Prostate gland (tissue), 2 donors: ENCODE results near the gene GRIK3.

ENCODE experiments used
- POLR2A ChIP-seq: fragments of 450-650 bp; IDR thresholded peaks from one replicate; pipeline ENCODE4 v1.6.1; 2016; ENCODE audit warnings: antibody characterized with exemption, mild to moderate bottlenecking
- POLR2AphosphoS5 ChIP-seq: sonication (generic); formaldehyde crosslinking; IDR thresholded peaks from one replicate; pipeline ENCODE4 v1.6.1; 2017; ENCODE audit warnings: antibody characterized with exemption
- TF ChIP-seq, protein P1 (sequence below), 4 experiments: fragments of 200-600 bp in 2 of 4; fragments of 450-650 bp in 2 of 4; sonication (generic) in 2 of 4; IDR thresholded peaks; 1 replicate in 3 of 4; 2 replicates in 1 of 4; pipeline ENCODE4 v1.5.1; 2016 to 2019; ENCODE audit warnings: antibody characterized with exemption in 4 of 4, mild to moderate bottlenecking in 2 of 4, moderate library complexity in 2 of 4

DNA sequence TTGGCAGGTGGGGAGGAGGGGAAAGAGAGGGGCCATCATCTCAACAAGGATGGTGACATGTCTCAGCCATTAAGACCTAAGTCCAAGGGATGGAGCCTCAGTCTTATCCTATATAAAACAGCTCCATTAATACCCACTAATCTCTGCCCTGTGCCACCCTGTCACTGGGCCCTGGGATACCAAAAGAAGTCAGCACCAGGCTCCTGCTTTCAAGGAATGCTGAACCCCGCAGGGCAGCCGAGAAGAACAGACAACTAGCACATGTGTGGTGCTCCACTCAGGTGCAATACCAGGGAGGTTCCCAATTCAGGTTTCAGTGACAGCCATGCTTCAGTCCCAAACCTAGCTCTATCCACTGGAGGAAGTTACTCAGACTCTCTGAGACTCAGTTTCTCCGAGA lies 128.4 kb downstream of the GRIK3 start:
- TF ChIP-seq, protein P1, sequence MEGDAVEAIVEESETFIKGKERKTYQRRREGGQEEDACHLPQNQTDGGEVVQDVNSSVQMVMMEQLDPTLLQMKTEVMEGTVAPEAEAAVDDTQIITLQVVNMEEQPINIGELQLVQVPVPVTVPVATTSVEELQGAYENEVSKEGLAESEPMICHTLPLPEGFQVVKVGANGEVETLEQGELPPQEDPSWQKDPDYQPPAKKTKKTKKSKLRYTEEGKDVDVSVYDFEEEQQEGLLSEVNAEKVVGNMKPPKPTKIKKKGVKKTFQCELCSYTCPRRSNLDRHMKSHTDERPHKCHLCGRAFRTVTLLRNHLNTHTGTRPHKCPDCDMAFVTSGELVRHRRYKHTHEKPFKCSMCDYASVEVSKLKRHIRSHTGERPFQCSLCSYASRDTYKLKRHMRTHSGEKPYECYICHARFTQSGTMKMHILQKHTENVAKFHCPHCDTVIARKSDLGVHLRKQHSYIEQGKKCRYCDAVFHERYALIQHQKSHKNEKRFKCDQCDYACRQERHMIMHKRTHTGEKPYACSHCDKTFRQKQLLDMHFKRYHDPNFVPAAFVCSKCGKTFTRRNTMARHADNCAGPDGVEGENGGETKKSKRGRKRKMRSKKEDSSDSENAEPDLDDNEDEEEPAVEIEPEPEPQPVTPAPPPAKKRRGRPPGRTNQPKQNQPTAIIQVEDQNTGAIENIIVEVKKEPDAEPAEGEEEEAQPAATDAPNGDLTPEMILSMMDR (IDR thresholded peaks at IDR 0.05) = no peak
- TF ChIP-seq POLR2AphosphoS5 (no peak), POLR2A (no peak)
